Vagina (tissue), 2 donors: ENCODE data around the gene EFCAB6. TPM values are rescaled to one million over a fixed set of nuclear protein-coding genes. Genes with fewer than 3 reads are reported as not detected.

Experiments used
- DNase-seq, 2 donors: peaks; one replicate each; pipeline ENCODE4 v3.0.0-alpha.2; 2017; ENCODE audit errors: extremely low spot score in 2 of 2
- H3K27ac ChIP-seq: fragments of 200-600 bp; sonication (generic); one replicate; pipeline ENCODE4 v1.5.1; 2019
- H3K27me3 ChIP-seq: fragments of 200-600 bp; sonication (generic); one replicate; pipeline ENCODE4 v1.5.1; 2019
- H3K36me3 ChIP-seq, 2 donors: fragments of 200-600 bp; sonication (generic); one replicate each; pipeline ENCODE4 v1.5.1; 2017 to 2019
- H3K4me1 ChIP-seq: fragments of 200-600 bp; sonication (generic); one replicate; pipeline ENCODE4 v1.5.1; 2019
- H3K4me3 ChIP-seq, 2 donors: fragments of 200-600 bp; sonication (generic); 1 replicate in 1 of 2; 2 replicates in 1 of 2; pipeline ENCODE4 v1.5.1; 2016 to 2019
- H3K9me3 ChIP-seq: fragments of 200-600 bp; sonication (generic); one replicate; pipeline ENCODE4 v1.5.1; 2019
- POLR2A ChIP-seq, 2 donors: fragments of 450-650 bp; IDR thresholded peaks; one replicate each; pipeline ENCODE4 v1.6.1; 2017; ENCODE audit warnings: antibody characterized with exemption in 2 of 2, mild to moderate bottlenecking in 2 of 2, moderate library complexity in 2 of 2
- POLR2AphosphoS5 ChIP-seq, 2 donors: sonication (generic); formaldehyde crosslinking; IDR thresholded peaks; one replicate each; pipeline ENCODE4 v1.9.0; 2017; ENCODE audit warnings: antibody characterized with exemption in 2 of 2, mild to moderate bottlenecking in 2 of 2, low read depth in 1 of 2; ENCODE audit not compliant: insufficient read depth in 1 of 2
- intact Hi-C: fragments of 100-400 bp; cut with DNase I; formaldehyde crosslinking; loops from one replicate; pipeline ENCODE4 v1.15.1; 2023
- total RNA-seq: library from RNA; depleted of rRNA; stranded (reverse); fragments of >200 nt; gene quantifications from one replicate; pipeline ENCODE4 v1.2.3, GENCODE V29; 2016
- TF ChIP-seq, protein P1 (sequence below), 3 experiments: fragments of 450-650 bp in 2 of 3; fragments of 200-600 bp in 1 of 3; sonication (generic) in 1 of 3; IDR thresholded peaks; one replicate each; pipeline ENCODE4 v1.5.1; 2017 to 2019; ENCODE audit warnings: antibody characterized with exemption in 3 of 3, mild to moderate bottlenecking in 2 of 3, moderate library complexity in 2 of 3

Gene EFCAB6
- total RNA-seq, 1 donor from 2014 or later, result 1.7 TPM

DNA sequence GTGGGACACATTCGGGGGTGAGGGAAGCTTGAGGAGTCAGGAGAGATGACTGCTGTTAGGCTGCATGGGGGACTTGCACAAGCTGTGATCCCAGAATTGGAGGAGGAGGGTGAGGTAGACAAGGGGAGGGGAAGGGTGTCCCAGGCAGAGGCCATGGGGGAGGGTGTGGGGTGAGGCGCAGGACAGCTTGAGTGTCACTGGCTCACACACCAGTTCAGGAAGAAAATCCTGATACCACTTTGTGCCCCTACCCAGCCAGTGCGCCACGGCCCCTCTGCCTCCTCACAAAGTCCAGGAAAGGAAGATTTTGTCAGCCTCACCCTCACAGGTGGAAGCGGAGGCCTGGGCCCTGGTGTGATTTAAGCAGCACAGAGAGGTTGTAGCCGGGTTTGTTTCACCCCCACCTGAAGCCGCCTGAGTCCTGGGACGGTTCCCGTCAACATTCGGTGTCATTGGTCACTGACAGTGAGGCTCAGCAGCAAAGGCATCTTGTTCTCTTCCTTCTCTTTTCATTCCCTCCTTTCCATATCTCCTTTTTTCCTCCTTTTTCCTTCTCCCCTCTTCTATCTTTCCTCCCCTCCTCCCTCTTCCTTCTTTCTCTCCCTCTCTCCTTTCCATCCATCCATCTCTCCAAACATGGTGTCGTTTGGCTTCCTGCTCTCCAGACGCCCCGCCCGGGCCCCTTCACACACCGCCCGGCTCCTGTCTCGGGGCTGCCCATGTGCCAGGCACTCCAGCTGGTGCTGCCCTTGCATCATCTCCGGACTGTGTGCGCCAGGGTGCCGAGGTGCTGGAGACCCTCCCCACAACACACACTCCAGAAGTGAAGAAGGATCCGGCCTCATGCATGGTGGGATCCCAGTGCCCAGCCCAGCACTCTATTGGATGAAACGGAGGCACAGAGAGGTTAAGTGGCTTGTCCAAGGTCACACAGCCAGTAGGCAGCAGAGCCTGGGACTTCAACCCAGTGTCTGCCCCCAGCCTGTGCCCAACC lies 311.0 kb downstream of the EFCAB6 start:
- no peaks in the 10 kb centered on the region for H3K4me1 ChIP-seq
- no peaks in the 10 kb centered on the region for H3K9me3 ChIP-seq
- DNase-seq, result no peak
- no peaks in the 10 kb centered on the region for H3K36me3 ChIP-seq
- no peaks in the 10 kb centered on the region for H3K27me3 ChIP-seq
- H3K27ac ChIP-seq, result no peak overlapping the region
- no peak for TF ChIP-seq POLR2AphosphoS5 (IDR thresholded peaks at IDR 0.05; ENCODE audit: insufficient read depth in 1 of 2, low read depth in 1 of 2)
- no peak for TF ChIP-seq POLR2A (IDR thresholded peaks at IDR 0.05)
- TF ChIP-seq, protein P1, sequence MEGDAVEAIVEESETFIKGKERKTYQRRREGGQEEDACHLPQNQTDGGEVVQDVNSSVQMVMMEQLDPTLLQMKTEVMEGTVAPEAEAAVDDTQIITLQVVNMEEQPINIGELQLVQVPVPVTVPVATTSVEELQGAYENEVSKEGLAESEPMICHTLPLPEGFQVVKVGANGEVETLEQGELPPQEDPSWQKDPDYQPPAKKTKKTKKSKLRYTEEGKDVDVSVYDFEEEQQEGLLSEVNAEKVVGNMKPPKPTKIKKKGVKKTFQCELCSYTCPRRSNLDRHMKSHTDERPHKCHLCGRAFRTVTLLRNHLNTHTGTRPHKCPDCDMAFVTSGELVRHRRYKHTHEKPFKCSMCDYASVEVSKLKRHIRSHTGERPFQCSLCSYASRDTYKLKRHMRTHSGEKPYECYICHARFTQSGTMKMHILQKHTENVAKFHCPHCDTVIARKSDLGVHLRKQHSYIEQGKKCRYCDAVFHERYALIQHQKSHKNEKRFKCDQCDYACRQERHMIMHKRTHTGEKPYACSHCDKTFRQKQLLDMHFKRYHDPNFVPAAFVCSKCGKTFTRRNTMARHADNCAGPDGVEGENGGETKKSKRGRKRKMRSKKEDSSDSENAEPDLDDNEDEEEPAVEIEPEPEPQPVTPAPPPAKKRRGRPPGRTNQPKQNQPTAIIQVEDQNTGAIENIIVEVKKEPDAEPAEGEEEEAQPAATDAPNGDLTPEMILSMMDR (IDR thresholded peaks at IDR 0.05), result no peak
- no peak overlapping the region for H3K4me3 ChIP-seq
- intact Hi-C loops, result no loop called here

DNA sequence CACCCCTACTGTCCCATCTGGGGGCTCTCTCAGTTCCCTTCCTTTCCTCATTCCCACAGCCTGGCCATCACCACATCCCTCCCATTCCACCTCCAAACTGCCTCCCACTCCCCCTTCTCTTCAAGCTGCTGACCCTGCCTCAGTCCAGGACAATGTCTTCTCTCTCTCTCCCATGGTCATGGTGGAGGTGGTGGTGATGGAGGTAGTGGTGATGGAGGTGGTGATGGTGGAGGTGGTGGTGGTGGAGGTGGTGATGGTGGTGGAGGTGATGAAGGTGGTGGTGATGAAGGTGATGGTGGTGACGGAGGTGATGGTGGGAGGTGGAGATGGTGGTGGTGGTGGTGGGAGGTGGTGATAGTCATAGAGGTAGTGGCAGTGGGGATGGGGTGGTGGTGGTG lies 313.2 kb downstream of the EFCAB6 start:
- intact Hi-C loops, result no loop called here
- no peak for DNase-seq
- Histone ChIP-seq H3K9me3 (no peaks in the 10 kb centered on the region), H3K27ac (no peak overlapping the region), H3K4me3 (no peak overlapping the region), H3K36me3 (no peaks in the 10 kb centered on the region), H3K27me3 (no peaks in the 10 kb centered on the region), H3K4me1 (no peaks in the 10 kb centered on the region)
- TF ChIP-seq POLR2A (IDR thresholded peaks at IDR 0.05) (no peak), POLR2AphosphoS5 (IDR thresholded peaks at IDR 0.05; ENCODE audit: insufficient read depth in 1 of 2, low read depth in 1 of 2) (no peak)
- TF ChIP-seq, protein P1 (IDR thresholded peaks at IDR 0.05), result no peak

DNA sequence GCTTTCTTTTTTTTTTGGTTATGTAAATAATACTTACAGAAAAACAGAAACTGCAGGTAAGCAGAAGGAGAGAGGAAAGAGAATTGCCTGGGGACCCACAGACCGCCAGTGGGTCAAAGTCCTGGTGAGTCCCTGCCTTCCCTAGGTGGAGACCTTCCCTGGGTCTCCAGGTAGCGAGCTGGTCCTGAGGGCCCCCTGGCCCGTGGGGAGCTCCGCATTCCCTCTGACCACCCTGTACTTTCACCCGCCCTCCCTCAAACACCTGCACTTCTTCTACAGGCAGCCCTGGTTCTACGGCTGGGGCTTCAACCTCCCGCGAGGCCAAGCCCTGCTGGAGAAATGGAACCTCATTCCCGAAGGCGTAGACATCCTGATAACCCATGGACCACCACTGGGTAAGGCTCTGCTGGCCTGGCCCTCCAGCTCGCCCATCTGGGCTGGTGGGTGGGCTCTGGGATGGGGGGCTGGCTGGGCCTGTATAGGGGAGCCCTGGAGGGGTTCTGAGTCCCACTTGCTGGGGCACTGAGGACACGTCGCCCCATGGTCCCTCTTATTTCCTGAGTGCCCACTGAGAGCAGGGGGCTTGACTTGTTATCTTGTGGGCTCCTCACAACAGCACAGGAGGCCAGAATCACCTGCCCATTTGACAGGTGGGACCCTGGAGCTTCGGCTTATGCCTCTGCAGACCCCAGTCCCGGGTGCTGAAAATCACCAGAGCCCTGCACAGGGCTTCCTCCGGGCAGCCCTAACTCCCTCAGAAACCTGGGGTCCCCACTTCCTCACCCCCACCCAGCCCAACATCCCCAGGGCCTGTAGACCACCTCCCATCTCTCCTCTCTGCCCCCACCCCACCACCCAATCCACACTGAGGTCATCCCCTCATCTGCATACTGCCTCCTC lies 313.9 kb downstream of the EFCAB6 start:
- no peak overlapping the region for H3K27ac ChIP-seq
- H3K4me3 ChIP-seq, result no peak overlapping the region
- H3K27me3 ChIP-seq, result no peaks in the 10 kb centered on the region
- H3K36me3 ChIP-seq, result no peaks in the 10 kb centered on the region
- no peaks in the 10 kb centered on the region for H3K4me1 ChIP-seq
- TF ChIP-seq, protein P1 (IDR thresholded peaks at IDR 0.05), result no peak
- TF ChIP-seq POLR2A (IDR thresholded peaks at IDR 0.05), result no peak
- no peak for TF ChIP-seq POLR2AphosphoS5 (IDR thresholded peaks at IDR 0.05; ENCODE audit: insufficient read depth in 1 of 2, low read depth in 1 of 2)
- intact Hi-C loops, result no loop called here
- DNase-seq, result no peak
- no peaks in the 10 kb centered on the region for H3K9me3 ChIP-seq

DNA sequence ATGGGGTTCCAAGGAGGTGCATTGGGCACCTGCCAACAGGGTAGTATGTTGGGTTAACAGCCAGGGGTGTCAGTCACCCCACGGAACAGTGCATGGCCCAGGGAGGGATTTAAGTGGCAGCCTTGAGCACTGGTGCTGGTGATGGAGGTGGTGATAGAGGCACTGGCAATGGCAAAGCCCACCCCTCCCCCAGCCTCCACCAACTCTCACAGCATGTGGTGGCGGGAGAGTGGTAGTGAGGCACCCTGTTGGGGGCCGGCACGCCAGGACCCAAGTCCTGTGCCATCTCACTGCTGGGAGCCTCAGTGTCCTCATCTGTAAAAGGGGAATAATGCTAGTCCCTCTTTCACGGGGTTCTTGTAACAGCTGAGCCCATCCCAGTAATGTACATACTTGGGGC lies 318.8 kb downstream of the EFCAB6 start:
- TF ChIP-seq POLR2A (IDR thresholded peaks at IDR 0.05), result no peak
- TF ChIP-seq, protein P1 (IDR thresholded peaks at IDR 0.05), result no peak
- Histone ChIP-seq H3K4me3 (no peak overlapping the region), H3K4me1 (no peaks in the 10 kb centered on the region), H3K27ac (no peak overlapping the region), H3K27me3 (no peaks in the 10 kb centered on the region), H3K36me3 (no peaks in the 10 kb centered on the region), H3K9me3 (no peaks in the 10 kb centered on the region)
- intact Hi-C loops, result no loop called here
- no peak for DNase-seq
